Hepatocyte (in vitro differentiated cells): ENCODE measurements around the gene KCNE3.

Experiments used
- EZH2 ChIP-seq: fragments of 200-600 bp; sonication (generic); IDR thresholded peaks from 2 replicates; pipeline ENCODE4 v1.6.1; 2016; ENCODE audit warnings: antibody characterized with exemption, mild to moderate bottlenecking, borderline replicate concordance
- EZH2phosphoT487 ChIP-seq: fragments of 200-600 bp; sonication (generic); IDR thresholded peaks from one replicate; pipeline ENCODE4 v1.6.1; 2018; ENCODE audit warnings: antibody characterized with exemption, mild to moderate bottlenecking, low read depth, moderate library complexity; ENCODE audit not compliant: unreplicated experiment, severe bottlenecking
- TF ChIP-seq, protein P1 (sequence below): fragments of 200-600 bp; sonication (generic); IDR thresholded peaks from 2 replicates; pipeline ENCODE4 v1.5.1; 2016; ENCODE audit warnings: antibody characterized with exemption, mild to moderate bottlenecking; ENCODE audit not compliant: poor library complexity

DNA sequence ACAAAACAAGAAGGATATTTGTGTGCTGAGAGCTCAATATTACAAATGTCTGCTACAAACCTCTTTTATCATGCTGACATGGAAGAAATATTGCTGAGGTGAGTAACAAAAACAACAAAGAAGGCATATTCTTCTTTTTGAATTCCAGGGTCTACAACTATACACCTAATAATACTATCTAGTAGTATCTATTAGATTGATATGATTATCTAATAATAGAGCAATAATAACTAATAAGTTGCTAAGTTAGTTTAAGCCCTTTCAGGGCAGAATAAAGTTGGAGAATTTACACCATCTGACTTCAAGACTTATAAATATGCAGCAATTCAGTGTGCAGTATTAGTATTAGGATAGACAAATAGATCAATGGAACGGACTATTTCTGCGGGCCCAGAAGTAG lies 57.7 kb downstream of the KCNE3 start:
- TF ChIP-seq EZH2 (no peak), EZH2phosphoT487 (no peak)
- TF ChIP-seq, protein P1, sequence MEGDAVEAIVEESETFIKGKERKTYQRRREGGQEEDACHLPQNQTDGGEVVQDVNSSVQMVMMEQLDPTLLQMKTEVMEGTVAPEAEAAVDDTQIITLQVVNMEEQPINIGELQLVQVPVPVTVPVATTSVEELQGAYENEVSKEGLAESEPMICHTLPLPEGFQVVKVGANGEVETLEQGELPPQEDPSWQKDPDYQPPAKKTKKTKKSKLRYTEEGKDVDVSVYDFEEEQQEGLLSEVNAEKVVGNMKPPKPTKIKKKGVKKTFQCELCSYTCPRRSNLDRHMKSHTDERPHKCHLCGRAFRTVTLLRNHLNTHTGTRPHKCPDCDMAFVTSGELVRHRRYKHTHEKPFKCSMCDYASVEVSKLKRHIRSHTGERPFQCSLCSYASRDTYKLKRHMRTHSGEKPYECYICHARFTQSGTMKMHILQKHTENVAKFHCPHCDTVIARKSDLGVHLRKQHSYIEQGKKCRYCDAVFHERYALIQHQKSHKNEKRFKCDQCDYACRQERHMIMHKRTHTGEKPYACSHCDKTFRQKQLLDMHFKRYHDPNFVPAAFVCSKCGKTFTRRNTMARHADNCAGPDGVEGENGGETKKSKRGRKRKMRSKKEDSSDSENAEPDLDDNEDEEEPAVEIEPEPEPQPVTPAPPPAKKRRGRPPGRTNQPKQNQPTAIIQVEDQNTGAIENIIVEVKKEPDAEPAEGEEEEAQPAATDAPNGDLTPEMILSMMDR: no peak
